A549 (cell line): ENCODE measurements around the gene PCDH15.

Experiments
- EP300 ChIP-seq, 2 experiments: fragments of >200 bp; sonication (Bioruptor Twin); formaldehyde crosslinking; IDR thresholded peaks; 2 replicates in 1 of 2; 3 replicates in 1 of 2; pipeline ENCODE4 v1.6.1; 2016 to 2017
- FOSB ChIP-seq: fragments of 250-450 bp; sonication (Bioruptor Pico); IDR thresholded peaks from 2 replicates; pipeline ENCODE4 v1.5.0; 2020; ENCODE audit warnings: mild to moderate bottlenecking, moderate library complexity
- TF ChIP-seq, protein P1 (sequence below): fragments of >200 bp; sonication (Bioruptor Twin); formaldehyde crosslinking; IDR thresholded peaks from 3 replicates; pipeline ENCODE4 v1.5.1; 2016

DNA sequence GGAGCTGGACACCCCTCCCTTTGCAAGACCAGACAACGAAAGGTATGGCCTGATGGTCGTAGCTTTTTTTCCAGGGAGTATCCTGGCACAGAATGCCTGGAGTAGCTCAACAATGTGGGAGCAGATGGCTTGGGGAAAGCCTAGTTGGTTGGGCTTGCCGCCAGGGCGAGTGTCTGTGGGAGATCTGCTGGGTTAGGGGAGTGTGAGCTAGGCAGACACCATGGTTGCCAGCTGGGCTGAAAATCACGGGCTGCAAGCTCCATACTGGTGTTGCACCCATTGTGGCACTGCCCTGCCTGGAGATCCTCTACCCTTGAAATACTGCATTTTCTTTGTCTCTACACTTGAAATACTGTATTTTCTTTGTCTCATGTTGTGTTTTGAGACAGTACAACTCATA lies 538.3 kb downstream of the PCDH15 start:
- TF ChIP-seq, protein P1, sequence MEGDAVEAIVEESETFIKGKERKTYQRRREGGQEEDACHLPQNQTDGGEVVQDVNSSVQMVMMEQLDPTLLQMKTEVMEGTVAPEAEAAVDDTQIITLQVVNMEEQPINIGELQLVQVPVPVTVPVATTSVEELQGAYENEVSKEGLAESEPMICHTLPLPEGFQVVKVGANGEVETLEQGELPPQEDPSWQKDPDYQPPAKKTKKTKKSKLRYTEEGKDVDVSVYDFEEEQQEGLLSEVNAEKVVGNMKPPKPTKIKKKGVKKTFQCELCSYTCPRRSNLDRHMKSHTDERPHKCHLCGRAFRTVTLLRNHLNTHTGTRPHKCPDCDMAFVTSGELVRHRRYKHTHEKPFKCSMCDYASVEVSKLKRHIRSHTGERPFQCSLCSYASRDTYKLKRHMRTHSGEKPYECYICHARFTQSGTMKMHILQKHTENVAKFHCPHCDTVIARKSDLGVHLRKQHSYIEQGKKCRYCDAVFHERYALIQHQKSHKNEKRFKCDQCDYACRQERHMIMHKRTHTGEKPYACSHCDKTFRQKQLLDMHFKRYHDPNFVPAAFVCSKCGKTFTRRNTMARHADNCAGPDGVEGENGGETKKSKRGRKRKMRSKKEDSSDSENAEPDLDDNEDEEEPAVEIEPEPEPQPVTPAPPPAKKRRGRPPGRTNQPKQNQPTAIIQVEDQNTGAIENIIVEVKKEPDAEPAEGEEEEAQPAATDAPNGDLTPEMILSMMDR = no peak
- TF ChIP-seq EP300 (IDR thresholded peaks at IDR 0.05) (no peak), FOSB (CRISPR knock-in tag) (no peak)
